ENCODE data around the gene C19orf81.

Gene C19orf81

GRCh38 chr19:50659318-50660087 lies 10.3 kb downstream of the C19orf81 start:
- DNase-seq: no peak

DNA sequence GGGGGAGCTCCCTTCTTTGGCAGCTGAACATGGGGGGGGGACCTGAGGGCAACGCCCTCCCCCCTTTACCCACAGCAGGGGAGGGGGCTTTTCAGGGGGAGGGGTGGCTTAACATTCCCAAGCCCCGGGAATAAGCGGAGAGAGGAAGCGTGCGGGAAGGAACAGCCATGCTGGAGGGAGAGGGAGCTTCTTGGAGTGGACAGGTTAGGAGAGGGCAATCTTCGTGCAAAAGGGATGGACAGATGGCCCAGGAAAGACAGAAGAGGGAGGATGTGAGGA lies 10.8 kb downstream of the C19orf81 start:
- no peak for DNase-seq

- DNase-seq: no peak
Observed at GRCh38 chr19:50661023-50661422, 11.8 kb downstream of the C19orf81 start.

- no peak for DNase-seq
Observed at GRCh38 chr19:50661766-50662650, 12.8 kb downstream of the C19orf81 start.

GRCh38 chr19:50662651-50663481 lies 13.6 kb downstream of the C19orf81 start:
- DNase-seq: no peak

- no peak for DNase-seq
Observed at GRCh38 chr19:50663482-50663790, 14.2 kb downstream of the C19orf81 start.

GRCh38 chr19:50664204-50664603 lies 15.0 kb downstream of the C19orf81 start:
- no peak for DNase-seq

DNA sequence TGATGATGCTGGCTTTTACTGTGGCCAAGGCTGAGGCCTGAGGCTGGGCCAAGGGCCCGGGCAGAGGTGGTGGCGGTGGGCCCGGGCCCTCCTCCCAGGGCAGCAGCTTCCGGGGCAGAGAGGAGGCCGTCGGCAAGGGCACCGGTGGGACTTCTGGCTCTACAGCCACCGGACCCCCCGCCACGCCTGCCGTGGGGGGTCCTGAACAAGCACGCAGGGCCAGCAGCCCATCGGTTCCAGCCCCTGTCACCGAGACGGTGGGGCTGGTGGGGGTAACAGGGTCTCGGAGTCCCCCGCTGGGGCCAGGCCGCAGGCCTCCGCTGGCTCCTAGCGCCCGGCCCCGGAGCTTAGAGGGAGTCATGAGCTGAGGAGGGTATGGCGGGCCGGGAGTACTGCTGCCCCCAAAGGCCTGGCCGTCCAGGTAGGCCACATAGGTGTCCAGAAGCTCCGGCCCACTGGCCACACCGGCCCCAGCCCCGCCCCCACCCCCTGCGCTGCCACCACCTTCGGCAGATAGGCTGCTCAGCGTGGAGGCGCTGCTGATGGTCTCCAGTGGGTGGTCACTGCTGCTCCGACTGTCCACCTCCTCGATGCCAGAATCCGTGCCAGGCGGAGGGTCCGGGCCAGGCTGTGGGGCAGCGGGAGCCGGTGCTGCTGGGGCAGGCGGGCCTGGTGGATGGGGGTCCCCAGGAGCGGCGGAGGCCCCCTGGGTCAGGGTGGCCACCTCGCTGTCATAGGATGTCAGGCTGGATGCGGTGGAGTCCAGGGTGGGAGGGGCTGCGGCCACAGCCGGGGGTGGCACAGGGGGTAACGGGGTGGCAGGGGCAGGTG lies 17.3 kb downstream of the C19orf81 start:
- no peak for DNase-seq

DNA sequence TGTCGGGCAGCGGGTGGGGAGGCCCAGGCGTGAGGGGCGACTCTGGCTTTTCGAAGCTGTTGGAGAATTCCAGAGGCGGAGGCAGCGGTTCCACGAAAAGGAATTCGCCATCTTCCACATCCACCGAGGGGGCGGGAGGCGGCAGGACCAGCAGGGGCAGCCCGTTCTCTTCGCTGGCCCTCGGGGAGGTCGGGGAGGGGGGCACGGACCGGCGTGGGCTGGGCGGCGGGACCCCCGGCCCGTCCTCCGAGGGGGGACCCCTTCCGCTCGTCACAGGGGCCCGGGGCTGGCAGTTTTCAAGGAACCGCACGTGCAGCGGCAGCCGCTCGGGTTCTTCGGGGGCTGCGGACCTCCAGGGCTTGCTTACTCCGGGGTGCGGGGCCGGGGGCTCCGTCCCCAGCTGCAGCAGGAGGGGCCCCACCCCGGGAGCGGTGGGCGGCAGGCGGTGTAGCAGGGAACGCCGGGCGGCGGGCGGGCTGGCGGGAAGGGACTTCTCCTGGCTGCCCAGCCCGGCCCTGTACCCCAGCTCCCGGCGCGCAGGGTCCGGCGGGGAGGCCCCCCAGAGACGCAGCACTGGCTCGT lies 18.0 kb downstream of the C19orf81 start:
- no peak for DNase-seq

- no peak for DNase-seq
Observed at GRCh38 chr19:50667759-50668231, 18.6 kb downstream of the C19orf81 start.

- no peak for DNase-seq
Observed at GRCh38 chr19:50668416-50668815, 19.2 kb downstream of the C19orf81 start.

DNA sequence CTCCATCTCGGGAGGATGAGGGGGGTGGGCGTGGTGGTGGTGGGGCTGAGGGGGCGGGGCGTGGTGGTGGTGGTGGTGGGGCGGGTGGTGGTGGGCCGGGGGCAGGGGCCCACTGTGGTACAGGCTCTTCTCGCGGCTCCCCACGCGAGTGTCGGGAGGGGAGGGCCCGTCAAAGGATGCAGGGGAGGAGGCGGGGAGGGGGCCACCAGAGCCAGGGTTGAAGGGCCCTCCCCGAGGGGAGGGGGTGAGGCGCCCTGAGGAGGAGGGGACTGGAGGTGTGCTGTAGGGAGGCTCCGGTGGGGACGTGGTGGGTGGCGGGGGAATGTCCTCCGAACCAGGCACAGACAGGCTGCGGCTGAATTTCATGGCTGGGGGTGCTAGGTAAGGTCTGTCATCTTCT lies 19.6 kb downstream of the C19orf81 start:
- DNase-seq: no peak

- no peak for DNase-seq
Observed at GRCh38 chr19:50669302-50670101, 20.3 kb downstream of the C19orf81 start.

- DNase-seq: no peak
Observed at GRCh38 chr19:50670102-50670380, 20.8 kb downstream of the C19orf81 start.

DNA sequence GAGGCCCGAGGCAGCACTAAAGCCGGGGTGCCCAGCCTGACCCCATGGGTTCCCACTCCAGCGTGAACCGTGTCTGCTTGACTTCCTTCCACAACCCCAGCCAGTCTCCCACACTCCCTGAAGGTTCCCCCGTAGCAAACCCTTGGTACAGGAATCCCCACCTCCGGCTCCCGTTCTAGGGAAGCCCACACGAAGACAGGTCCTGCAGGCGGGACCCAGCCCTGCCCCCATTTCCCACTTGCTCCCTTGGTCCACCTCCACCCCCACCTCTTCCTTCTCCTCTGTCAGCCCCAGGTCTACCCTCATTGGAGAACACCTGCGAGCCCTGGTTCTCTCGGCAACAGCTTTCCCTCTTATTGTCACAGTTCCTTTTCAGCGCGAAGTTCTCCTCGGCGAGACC lies 23.9 kb downstream of the C19orf81 start:
- no peak for DNase-seq

- no peak for DNase-seq
Observed at GRCh38 chr19:50676625-50677197, 27.5 kb downstream of the C19orf81 start.

DNA sequence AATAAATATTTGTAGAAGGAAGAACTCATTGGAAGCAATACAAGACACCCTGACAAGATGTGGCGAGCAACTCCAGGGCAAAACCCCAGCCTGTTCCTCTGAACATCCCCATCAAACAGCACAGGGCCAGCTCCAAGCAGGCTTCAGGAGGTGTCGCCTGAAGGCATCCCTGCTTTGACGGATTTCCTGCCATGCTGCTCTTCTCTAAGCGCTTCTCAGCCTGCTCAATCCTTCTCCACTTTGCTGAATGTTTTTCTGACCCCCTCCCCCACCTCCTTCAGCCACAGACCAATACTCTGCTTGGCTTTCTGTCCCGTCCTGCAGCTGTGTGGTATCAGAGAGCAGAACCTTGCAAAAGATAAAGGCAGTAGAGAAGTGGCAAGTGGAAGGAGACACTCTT lies 28.4 kb downstream of the C19orf81 start:
- no peak for DNase-seq

GRCh38 chr19:50678323-50678722 lies 29.1 kb downstream of the C19orf81 start:
- no peak for DNase-seq

GRCh38 chr19:50679177-50680125 lies 30.2 kb downstream of the C19orf81 start:
- DNase-seq: no peak

Measured in NCI-H1417 treated with DMSO at 0.1 percent for 48 hours (cell line).